Limb (tissue), 2 donors: ENCODE data around the gene FKBP8.

Experiments
- DNase-seq, 2 donors: peaks; one replicate each; pipeline ENCODE4 v3.0.0-alpha.2; 2016; ENCODE audit errors: extremely low spot score in 2 of 2

The FKBP8 gene

GRCh38 chr19:18487576-18488402 lies 55.6 kb downstream of the FKBP8 start:
- DNase-seq = no peak

DNA sequence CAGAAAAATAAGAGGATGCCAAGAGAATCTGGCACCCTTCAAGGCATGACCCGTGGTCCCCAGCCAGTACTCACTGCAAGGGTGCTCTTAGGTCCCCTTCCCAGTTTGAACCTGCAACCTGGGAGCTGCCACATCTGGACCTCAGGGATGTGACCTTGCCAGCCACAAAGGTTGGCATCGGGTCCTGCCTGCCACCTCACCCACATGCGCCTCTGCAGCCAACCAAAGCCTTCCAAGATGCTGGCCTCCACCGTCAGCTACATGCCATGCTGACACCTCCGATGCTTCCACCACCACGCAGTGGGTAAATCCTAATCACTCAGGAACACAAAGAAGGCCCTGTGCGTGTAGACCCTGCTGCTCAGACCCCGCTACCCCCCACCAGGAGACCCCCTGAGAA lies 56.6 kb downstream of the FKBP8 start:
- DNase-seq = no peak

GRCh38 chr19:18484992-18485391 lies 58.4 kb downstream of the FKBP8 start:
- no peak for DNase-seq

DNA sequence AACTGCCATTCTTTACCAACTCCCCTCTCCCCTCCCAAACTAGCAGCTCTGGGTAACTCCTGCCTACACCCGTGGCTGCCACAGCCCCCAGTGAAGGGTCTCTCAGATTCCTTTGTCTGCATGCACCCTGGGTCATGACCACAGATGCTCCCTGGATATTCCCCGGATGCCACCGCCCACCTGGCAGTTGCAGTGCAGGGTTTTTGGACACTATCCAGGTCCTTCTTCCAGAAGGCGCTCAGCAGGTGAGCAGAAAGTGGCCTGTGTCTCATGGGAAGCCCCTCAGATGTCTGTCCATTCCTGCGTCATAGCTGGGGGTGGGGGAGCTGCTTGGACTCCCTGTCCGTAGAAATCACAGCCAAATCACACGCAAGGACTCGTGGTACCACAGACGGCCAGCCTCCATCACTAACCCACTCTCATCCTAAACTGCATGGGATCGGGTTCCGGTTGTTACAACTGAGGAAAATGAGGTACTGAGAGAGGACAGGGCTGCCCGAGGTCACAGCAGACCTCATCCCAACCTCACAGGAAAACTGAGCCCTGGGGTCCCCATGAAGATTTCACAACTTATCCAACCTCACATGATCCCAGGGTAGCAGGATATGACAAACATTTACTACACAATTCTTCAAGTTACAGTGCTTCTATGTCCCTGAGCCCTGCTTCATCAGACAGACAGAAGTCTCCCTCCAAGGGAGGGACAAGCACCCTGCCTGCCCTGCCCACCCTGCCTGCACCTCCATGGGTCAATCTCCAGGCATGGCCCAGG lies 60.1 kb downstream of the FKBP8 start:
- no peak for DNase-seq
